ENCODE data around the gene ZNF480.

ZNF480 gene

GRCh38 chr19:52351512-52351911 is 54.5 kb downstream of the ZNF480 start:
- H3K27me3 ChIP-seq (ENCODE audit: control insufficient read depth, insufficient read depth, low read length), result no peaks in the 10 kb centered on the region
- no peak overlapping the region for H3K27ac ChIP-seq (ENCODE audit: low read depth, low read length)
- peaks cover 8% of the 10 kb centered on the region for H3K36me3 ChIP-seq (ENCODE audit: control insufficient read depth, insufficient read depth, low read length)
- no peaks in the 10 kb centered on the region for H3K4me1 ChIP-seq (ENCODE audit: control insufficient read depth, insufficient read depth, low read length)
- no peak overlapping the region for H3K9ac ChIP-seq (ENCODE audit: low read length)
- no peak overlapping the region for H3K4me3 ChIP-seq (ENCODE audit: low read length)

GRCh38 chr19:52366414-52366824 is 69.5 kb downstream of the ZNF480 start:
- Histone ChIP-seq H3K27ac (ENCODE audit: low read depth, low read length) (no peak overlapping the region), H3K4me3 (ENCODE audit: low read length) (no peak overlapping the region), H3K4me1 (ENCODE audit: control insufficient read depth, insufficient read depth, low read length) (peaks cover 2% of the 10 kb centered on the region), H3K36me3 (ENCODE audit: control insufficient read depth, insufficient read depth, low read length) (peaks cover 5% of the 10 kb centered on the region), H3K9ac (ENCODE audit: low read length) (no peak overlapping the region), H3K27me3 (ENCODE audit: control insufficient read depth, insufficient read depth, low read length) (no peaks in the 10 kb centered on the region)

- peaks cover 2% of the 10 kb centered on the region for H3K4me1 ChIP-seq (ENCODE audit: control insufficient read depth, insufficient read depth, low read length)
- H3K4me3 ChIP-seq (ENCODE audit: low read length), result peak within 1 kb of the TSS; percentile 94
- H3K36me3 ChIP-seq (ENCODE audit: control insufficient read depth, insufficient read depth, low read length), result peaks cover 15% of the 10 kb centered on the region
- H3K9ac ChIP-seq (ENCODE audit: low read length), result peak within 1 kb of the TSS; percentile 74
- H3K27ac ChIP-seq (ENCODE audit: low read depth, low read length), result peak within 1 kb of the TSS; percentile 96
- H3K27me3 ChIP-seq (ENCODE audit: control insufficient read depth, insufficient read depth, low read length), result no peaks in the 10 kb centered on the region
Measured at GRCh38 chr19:52369559-52370340, 72.8 kb downstream of the ZNF480 start, which contains the start of gene ZNF880. Gene ZNF880 (plus strand): TSS chr19:52369923. CDS start chr19:52369966, 43 bp downstream.

- Histone ChIP-seq H3K27ac (ENCODE audit: low read depth, low read length) (peak overlapping the region; percentile 96), H3K4me3 (ENCODE audit: low read length) (peak overlapping the region; percentile 94), H3K36me3 (ENCODE audit: control insufficient read depth, insufficient read depth, low read length) (peaks cover 16% of the 10 kb centered on the region), H3K27me3 (ENCODE audit: control insufficient read depth, insufficient read depth, low read length) (no peaks in the 10 kb centered on the region), H3K9ac (ENCODE audit: low read length) (no peak overlapping the region), H3K4me1 (ENCODE audit: control insufficient read depth, insufficient read depth, low read length) (peaks cover 2% of the 10 kb centered on the region)
Measured at GRCh38 chr19:52370341-52370710, 73.4 kb downstream of the ZNF480 start.

Data from rectal smooth muscle tissue (tissue), 1 donor.